HCT116 (cell line): Measurements from ENCODE around the gene ENPP3.

ENCODE experiments used
- POLR2A ChIP-seq: IDR thresholded peaks from 2 replicates; pipeline ENCODE4 v1.7.0; 2011; ENCODE audit warnings: borderline replicate concordance; ENCODE audit not compliant: insufficient read depth, insufficient read length; ENCODE audit errors: extremely low read depth
- SIN3A ChIP-seq: IDR thresholded peaks from 2 replicates; pipeline ENCODE4 v1.6.1; 2012; ENCODE audit warnings: low read depth
- TF ChIP-seq, protein P1 (sequence below), 3 experiments: fragments of 200-600 bp in 1 of 3; sonication (generic) in 1 of 3; IDR thresholded peaks in 2 of 3; conservative IDR thresholded peaks in 1 of 3; 2 replicates each; pipeline ENCODE4 v1.5.1; 2012 to 2017; ENCODE audit warnings: low read depth in 2 of 3, low read length in 2 of 3, antibody characterized with exemption in 1 of 3, borderline replicate concordance in 1 of 3, control low read depth in 1 of 3, mild to moderate bottlenecking in 1 of 3, mixed read lengths in 1 of 3, mixed run types in 1 of 3, moderate library complexity in 1 of 3; ENCODE audit not compliant: insufficient read depth in 1 of 3

DNA sequence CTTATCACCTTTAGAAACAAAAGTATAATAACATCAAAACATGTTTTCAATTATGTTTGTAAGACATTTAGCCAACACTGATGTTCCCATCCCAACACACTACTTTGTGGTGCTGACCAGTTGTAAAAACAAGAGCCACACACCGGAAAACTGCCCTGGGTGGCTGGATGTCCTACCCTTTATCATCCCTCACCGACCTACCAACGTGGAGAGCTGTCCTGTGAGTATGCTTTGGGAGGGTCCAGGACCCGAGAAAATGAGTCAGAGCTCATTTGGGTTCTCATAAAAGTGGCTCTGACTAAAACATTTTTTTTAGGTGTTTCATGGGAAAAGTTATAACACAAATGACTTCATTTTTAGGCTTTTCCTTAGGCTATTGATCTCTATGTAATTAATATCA lies 103.1 kb downstream of the ENPP3 start:
- TF ChIP-seq SIN3A: no peak
- TF ChIP-seq, protein P1, sequence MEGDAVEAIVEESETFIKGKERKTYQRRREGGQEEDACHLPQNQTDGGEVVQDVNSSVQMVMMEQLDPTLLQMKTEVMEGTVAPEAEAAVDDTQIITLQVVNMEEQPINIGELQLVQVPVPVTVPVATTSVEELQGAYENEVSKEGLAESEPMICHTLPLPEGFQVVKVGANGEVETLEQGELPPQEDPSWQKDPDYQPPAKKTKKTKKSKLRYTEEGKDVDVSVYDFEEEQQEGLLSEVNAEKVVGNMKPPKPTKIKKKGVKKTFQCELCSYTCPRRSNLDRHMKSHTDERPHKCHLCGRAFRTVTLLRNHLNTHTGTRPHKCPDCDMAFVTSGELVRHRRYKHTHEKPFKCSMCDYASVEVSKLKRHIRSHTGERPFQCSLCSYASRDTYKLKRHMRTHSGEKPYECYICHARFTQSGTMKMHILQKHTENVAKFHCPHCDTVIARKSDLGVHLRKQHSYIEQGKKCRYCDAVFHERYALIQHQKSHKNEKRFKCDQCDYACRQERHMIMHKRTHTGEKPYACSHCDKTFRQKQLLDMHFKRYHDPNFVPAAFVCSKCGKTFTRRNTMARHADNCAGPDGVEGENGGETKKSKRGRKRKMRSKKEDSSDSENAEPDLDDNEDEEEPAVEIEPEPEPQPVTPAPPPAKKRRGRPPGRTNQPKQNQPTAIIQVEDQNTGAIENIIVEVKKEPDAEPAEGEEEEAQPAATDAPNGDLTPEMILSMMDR (IDR thresholded peaks at IDR 0.05 in 2 of 3, conservative IDR thresholded peaks at IDR 0.05 in 1 of 3; ENCODE audit: borderline replicate concordance in 1 of 3, insufficient read depth in 1 of 3, low read depth in 2 of 3, low read length in 2 of 3): no peak
- no peak for TF ChIP-seq POLR2A
